Suprapubic skin (tissue), 4 donors: ENCODE results near the gene PUM1. TPM values are rescaled to one million over a fixed set of nuclear protein-coding genes. Genes with fewer than 3 reads are reported as not detected.

Experiments
- DNase-seq, 2 donors: peaks; one replicate each; pipeline ENCODE4 v3.0.0-alpha.2; 2019; ENCODE audit warnings: low spot score in 2 of 2
- H3K27ac ChIP-seq: fragments of 200-600 bp; sonication (generic); one replicate; pipeline ENCODE4 v1.5.1; 2019
- H3K27me3 ChIP-seq: fragments of 200-600 bp; sonication (generic); one replicate; pipeline ENCODE4 v1.5.1; 2019
- H3K36me3 ChIP-seq: fragments of 200-600 bp; sonication (generic); one replicate; pipeline ENCODE4 v1.5.1; 2019
- H3K4me1 ChIP-seq: fragments of 200-600 bp; sonication (generic); one replicate; pipeline ENCODE4 v1.5.1; 2019
- H3K4me3 ChIP-seq: fragments of 200-600 bp; sonication (generic); one replicate; pipeline ENCODE4 v1.5.1; 2019; ENCODE audit warnings: mild to moderate bottlenecking
- H3K9me3 ChIP-seq: fragments of 200-600 bp; sonication (generic); one replicate; pipeline ENCODE4 v1.5.1; 2019
- CTCF ChIP-seq, 2 donors: fragments of 200-600 bp in 1 of 2; fragments of 450-650 bp in 1 of 2; sonication (generic) in 1 of 2; IDR thresholded peaks; one replicate each; pipeline ENCODE4 v1.5.1; 2016 to 2019; ENCODE audit warnings: antibody characterized with exemption in 2 of 2, mild to moderate bottlenecking in 1 of 2, moderate library complexity in 1 of 2
- EP300 ChIP-seq: sonication (generic); formaldehyde crosslinking; IDR thresholded peaks from one replicate; pipeline ENCODE4 v1.6.1; 2017; ENCODE audit warnings: antibody characterized with exemption
- POLR2A ChIP-seq, 2 donors: fragments of 450-650 bp; IDR thresholded peaks; one replicate each; pipeline ENCODE4 v1.6.1; 2017; ENCODE audit warnings: antibody characterized with exemption in 2 of 2, mild to moderate bottlenecking in 2 of 2, moderate library complexity in 2 of 2
- POLR2AphosphoS5 ChIP-seq, 3 donors: sonication (generic); formaldehyde crosslinking; IDR thresholded peaks; one replicate each; pipeline ENCODE4 v1.6.1; 2017; ENCODE audit warnings: antibody characterized with exemption in 3 of 3
- WGBS: methylation state at CpG from one replicate; pipeline ENCODE4 v1.1.5; 2018; 5-methylcytosine and 5-hydroxymethylcytosine counted together
- total RNA-seq, 4 donors: library from RNA; depleted of rRNA; stranded (reverse); fragments of >200 nt; gene quantifications; one replicate each; pipeline ENCODE4 v1.1.0, GENCODE V29; 2016

Gene PUM1
- total RNA-seq, 4 donors from 2014 or later, result 100 to 132 (median 110) TPM

GRCh38 chr1:31013187-31013864 is 52.2 kb downstream of the PUM1 start:
- H3K27ac ChIP-seq, result no peak overlapping the region
- DNase-seq, result no peak

GRCh38 chr1:31012210-31012924 is 53.1 kb downstream of the PUM1 start:
- no peaks in the 10 kb centered on the region for H3K36me3 ChIP-seq
- H3K9me3 ChIP-seq, result no peaks in the 10 kb centered on the region
- H3K4me3 ChIP-seq, result no peak overlapping the region
- 94% methylated on average over 4 of the region's 4 CpGs for WGBS
- no peaks in the 10 kb centered on the region for H3K27me3 ChIP-seq
- H3K27ac ChIP-seq, result no peak overlapping the region
- no peak for DNase-seq
- TF ChIP-seq POLR2A (IDR thresholded peaks at IDR 0.05) (no peak), EP300 (no peak), CTCF (IDR thresholded peaks at IDR 0.05) (no peak), POLR2AphosphoS5 (IDR thresholded peaks at IDR 0.05) (no peak)
- H3K4me1 ChIP-seq, result peaks cover 57% of the 10 kb centered on the region

More at GRCh38 chr1:31013187-31013864, 52.2 kb downstream of the PUM1 start:
- no peaks in the 10 kb centered on the region for H3K36me3 ChIP-seq
- H3K9me3 ChIP-seq, result no peaks in the 10 kb centered on the region
- H3K4me3 ChIP-seq, result no peak overlapping the region
- WGBS, result 59% methylated on average over 3 of the region's 3 CpGs
- TF ChIP-seq CTCF (IDR thresholded peaks at IDR 0.05), result no peak
- no peak for TF ChIP-seq POLR2A (IDR thresholded peaks at IDR 0.05)
- no peak for TF ChIP-seq POLR2AphosphoS5 (IDR thresholded peaks at IDR 0.05)
- TF ChIP-seq EP300, result no peak
- H3K27me3 ChIP-seq, result no peaks in the 10 kb centered on the region
- peaks cover 48% of the 10 kb centered on the region for H3K4me1 ChIP-seq

GRCh38 chr1:31011719-31012118 is 53.8 kb downstream of the PUM1 start:
- Histone ChIP-seq H3K36me3 (no peaks in the 10 kb centered on the region), H3K27me3 (no peaks in the 10 kb centered on the region), H3K9me3 (no peaks in the 10 kb centered on the region), H3K4me3 (no peak overlapping the region), H3K27ac (no peak overlapping the region), H3K4me1 (peaks cover 63% of the 10 kb centered on the region)
- TF ChIP-seq EP300, result no peak
- no peak for TF ChIP-seq POLR2A (IDR thresholded peaks at IDR 0.05)
- TF ChIP-seq CTCF (IDR thresholded peaks at IDR 0.05), result no peak
- no peak for TF ChIP-seq POLR2AphosphoS5 (IDR thresholded peaks at IDR 0.05)
- DNase-seq, result no peak
- WGBS, result 94% methylated on average over 1 of the region's 1 CpG

- Histone ChIP-seq H3K4me1 (peaks cover 65% of the 10 kb centered on the region), H3K36me3 (peaks cover 7% of the 10 kb centered on the region), H3K9me3 (no peaks in the 10 kb centered on the region), H3K4me3 (no peak overlapping the region), H3K27me3 (no peaks in the 10 kb centered on the region), H3K27ac (no peak overlapping the region)
- DNase-seq, result no peak
- no peak for TF ChIP-seq POLR2A (IDR thresholded peaks at IDR 0.05)
- no peak for TF ChIP-seq EP300
- no peak for TF ChIP-seq POLR2AphosphoS5 (IDR thresholded peaks at IDR 0.05)
- TF ChIP-seq CTCF (IDR thresholded peaks at IDR 0.05), result no peak
- 59% methylated on average over 6 of the region's 6 CpGs for WGBS
Measured at GRCh38 chr1:31010086-31010989, 55.2 kb downstream of the PUM1 start.
